Measurements from ENCODE around the gene MACF1.

DNA sequence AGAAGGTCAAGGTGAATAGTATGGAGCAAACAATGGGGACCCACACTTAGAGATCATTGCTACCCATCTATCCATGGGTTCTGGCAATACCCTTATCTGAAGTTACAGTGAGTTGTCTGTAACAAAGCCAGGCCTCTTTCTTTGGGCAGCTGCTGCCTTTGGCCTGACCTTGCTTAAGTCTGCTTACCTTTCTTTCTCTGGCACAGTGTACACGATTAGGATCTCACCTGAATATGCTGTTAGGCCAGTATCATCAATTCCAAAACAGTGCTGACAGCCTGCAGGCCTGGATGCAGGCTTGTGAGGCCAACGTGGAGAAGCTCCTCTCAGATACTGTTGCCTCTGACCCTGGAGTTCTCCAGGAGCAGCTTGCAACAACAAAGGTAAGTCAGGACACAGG, 154.0 kb downstream of the MACF1 start:
- TF ChIP-seq CTCF (IDR thresholded peaks at IDR 0.05; ENCODE audit: low read depth, low read length): no peak
- TF ChIP-seq POLR2A (IDR thresholded peaks at IDR 0.05; ENCODE audit: extremely low read depth, insufficient read length): no peak

All from NB4 (cell line).